ENCODE data around the gene ZNF407. TPM values are rescaled to one million over a fixed set of nuclear protein-coding genes. Genes with fewer than 3 reads are reported as not detected.
A peak's percentile ranks its signal among the peaks of the same experiment; 100 is the strongest.

The ZNF407 gene
- total RNA-seq, 1 donor from 2014 or later, result 16.1 TPM

DNA sequence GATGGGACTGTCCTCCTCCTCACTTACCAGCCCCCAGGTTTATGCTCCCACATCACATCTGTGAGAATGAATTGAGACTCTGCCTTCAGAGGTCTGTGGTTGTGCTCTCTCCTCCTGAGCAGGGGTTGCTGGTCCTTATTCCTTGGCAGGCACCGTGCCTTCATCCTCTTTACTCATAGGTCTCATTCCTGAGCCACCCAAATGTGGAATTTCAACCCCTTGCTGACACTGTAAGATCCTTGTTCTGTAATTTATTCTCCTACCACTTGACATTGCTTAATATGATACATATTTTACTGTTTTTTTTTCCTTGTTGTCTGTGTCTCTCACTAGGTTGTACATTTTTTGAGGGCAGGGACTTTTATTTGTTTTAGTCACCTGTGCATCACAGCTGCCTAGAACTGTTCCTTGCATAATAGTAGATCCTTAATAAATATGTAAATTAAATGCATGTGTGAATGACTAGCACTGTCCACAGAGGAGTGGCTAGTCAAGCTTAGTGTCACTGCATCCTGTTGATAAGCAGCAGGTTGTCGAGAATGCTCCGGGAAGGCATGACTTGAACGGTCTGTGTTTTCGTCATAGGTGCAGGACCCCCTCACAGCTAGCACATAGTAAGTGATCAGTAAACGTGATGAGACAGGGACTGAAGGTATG, 180.6 kb downstream of the ZNF407 start:
- Histone ChIP-seq H3K4me1 (no peaks in the 10 kb centered on the region), H3K4me3 (no peak overlapping the region), H3K36me3 (no peaks in the 10 kb centered on the region), H3K27me3 (ENCODE audit: low read depth) (no peaks in the 10 kb centered on the region), H3K9me3 (no peaks in the 10 kb centered on the region), H3K27ac (no peak overlapping the region)
- TF ChIP-seq, protein P1, sequence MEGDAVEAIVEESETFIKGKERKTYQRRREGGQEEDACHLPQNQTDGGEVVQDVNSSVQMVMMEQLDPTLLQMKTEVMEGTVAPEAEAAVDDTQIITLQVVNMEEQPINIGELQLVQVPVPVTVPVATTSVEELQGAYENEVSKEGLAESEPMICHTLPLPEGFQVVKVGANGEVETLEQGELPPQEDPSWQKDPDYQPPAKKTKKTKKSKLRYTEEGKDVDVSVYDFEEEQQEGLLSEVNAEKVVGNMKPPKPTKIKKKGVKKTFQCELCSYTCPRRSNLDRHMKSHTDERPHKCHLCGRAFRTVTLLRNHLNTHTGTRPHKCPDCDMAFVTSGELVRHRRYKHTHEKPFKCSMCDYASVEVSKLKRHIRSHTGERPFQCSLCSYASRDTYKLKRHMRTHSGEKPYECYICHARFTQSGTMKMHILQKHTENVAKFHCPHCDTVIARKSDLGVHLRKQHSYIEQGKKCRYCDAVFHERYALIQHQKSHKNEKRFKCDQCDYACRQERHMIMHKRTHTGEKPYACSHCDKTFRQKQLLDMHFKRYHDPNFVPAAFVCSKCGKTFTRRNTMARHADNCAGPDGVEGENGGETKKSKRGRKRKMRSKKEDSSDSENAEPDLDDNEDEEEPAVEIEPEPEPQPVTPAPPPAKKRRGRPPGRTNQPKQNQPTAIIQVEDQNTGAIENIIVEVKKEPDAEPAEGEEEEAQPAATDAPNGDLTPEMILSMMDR (IDR thresholded peaks at IDR 0.05), result no peak
- ATAC-seq, result peak; percentile 80 to 91
- DNase-seq, result no peak
- intact Hi-C loops (cut with DNase I), result no loop called here

DNA sequence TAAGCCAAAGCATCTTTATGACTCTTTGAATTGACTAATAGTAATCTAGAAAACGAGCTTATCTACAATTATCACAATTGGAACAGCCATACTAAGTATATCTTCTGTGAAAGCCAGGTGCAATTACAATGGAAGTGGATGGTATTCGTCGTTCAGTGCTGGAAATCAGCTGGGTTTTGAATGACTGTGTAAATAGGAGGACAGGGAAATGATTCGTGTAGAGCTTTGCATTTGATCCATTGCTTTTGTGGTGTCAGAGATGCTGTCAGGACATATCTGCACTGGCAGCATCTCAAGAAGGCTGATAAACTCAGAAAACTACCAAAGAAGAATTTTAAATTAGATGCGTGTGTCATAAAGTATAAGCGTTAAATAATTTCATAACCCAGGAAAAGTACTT, 187.1 kb downstream of the ZNF407 start:
- TF ChIP-seq, protein P1 (IDR thresholded peaks at IDR 0.05), result no peak
- Histone ChIP-seq H3K27me3 (ENCODE audit: low read depth) (no peaks in the 10 kb centered on the region), H3K27ac (no peak overlapping the region), H3K4me3 (no peak overlapping the region), H3K36me3 (no peaks in the 10 kb centered on the region), H3K4me1 (no peaks in the 10 kb centered on the region), H3K9me3 (no peaks in the 10 kb centered on the region)
- DNase-seq (no peak), ATAC-seq (no peak)
- intact Hi-C loops (cut with DNase I), result no loop called here

DNA sequence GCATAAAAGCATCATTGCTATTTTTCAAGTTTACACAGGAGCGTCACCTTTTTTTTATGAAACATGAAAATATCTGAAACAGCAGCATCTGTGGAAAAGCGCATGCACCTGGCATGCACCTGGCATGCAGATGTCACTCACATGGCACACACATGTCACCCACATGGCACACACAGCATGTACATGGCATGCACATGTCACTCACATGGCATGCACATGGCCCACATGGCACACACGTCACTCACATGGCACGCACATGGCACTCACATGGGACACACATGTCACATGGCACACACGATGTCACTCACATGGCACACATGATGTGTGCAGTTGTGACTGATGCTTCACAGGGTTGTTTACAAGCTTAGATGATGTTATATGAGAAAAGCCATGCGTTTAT, 188.0 kb downstream of the ZNF407 start:
- Histone ChIP-seq H3K4me1 (no peaks in the 10 kb centered on the region), H3K27me3 (ENCODE audit: low read depth) (no peaks in the 10 kb centered on the region), H3K36me3 (no peaks in the 10 kb centered on the region), H3K27ac (no peak overlapping the region), H3K4me3 (no peak overlapping the region), H3K9me3 (no peaks in the 10 kb centered on the region)
- intact Hi-C loops (cut with DNase I), result no loop called here
- ATAC-seq (no peak), DNase-seq (no peak)
- TF ChIP-seq, protein P1 (IDR thresholded peaks at IDR 0.05), result no peak

DNA sequence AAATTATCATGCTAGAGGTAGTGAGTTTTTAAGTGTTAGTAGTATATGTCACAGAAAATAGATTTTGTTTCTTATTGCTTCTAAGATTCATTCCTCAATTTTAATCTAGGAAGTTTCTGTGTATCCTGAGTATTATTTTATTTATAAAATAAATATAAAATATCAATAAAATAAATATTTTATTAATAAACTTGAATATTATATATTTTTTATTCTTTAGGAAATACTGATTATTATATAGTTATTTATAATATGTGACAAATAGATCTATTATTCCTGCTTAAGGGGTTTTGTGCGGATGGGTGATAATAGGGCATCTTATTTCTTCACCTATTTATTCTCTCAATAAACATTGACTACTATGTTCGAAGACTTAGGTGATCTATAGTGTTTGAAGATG, 191.0 kb downstream of the ZNF407 start:
- no peaks in the 10 kb centered on the region for H3K4me1 ChIP-seq
- H3K27me3 ChIP-seq (ENCODE audit: low read depth), result no peaks in the 10 kb centered on the region
- H3K36me3 ChIP-seq, result no peaks in the 10 kb centered on the region
- no peaks in the 10 kb centered on the region for H3K9me3 ChIP-seq
- no peak for ATAC-seq
- no peak for DNase-seq
- no peak overlapping the region for H3K4me3 ChIP-seq
- intact Hi-C loops (cut with DNase I), result no loop called here
- TF ChIP-seq, protein P1 (IDR thresholded peaks at IDR 0.05), result no peak
- no peak overlapping the region for H3K27ac ChIP-seq

DNA sequence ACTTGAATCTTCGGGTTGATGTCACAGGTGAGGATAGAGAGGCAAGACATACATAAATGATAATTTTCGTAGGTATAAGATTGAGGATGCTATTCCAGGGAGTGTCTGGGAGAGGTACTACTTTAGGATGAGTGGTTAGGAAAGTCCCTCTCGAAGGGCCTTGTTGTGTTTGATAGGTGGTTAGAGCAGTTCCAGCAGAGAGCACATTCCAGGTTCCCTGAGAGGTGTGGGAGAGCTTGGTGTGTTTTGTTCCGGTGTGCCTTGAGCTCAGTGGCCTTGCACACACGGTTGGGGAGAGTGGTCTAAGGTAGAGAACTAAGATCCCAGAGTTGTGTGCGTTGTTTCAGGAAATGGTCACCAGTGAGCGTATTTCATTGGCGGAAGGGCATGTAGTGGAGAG, 191.4 kb downstream of the ZNF407 start:
- H3K36me3 ChIP-seq, result no peaks in the 10 kb centered on the region
- no peaks in the 10 kb centered on the region for H3K4me1 ChIP-seq
- no peaks in the 10 kb centered on the region for H3K9me3 ChIP-seq
- TF ChIP-seq, protein P1 (IDR thresholded peaks at IDR 0.05), result no peak
- no peak for DNase-seq
- H3K27me3 ChIP-seq (ENCODE audit: low read depth), result no peaks in the 10 kb centered on the region
- no peak overlapping the region for H3K4me3 ChIP-seq
- peak; percentile 54 to 66 for ATAC-seq
- intact Hi-C loops (cut with DNase I), result no loop called here
- H3K27ac ChIP-seq, result no peak overlapping the region
